AG20443 (cell line): Measurements from ENCODE around the gene PPP1R3G.

Experiments used
- DNase-seq: peaks from one replicate; pipeline ENCODE4 v3.0.0; 2012; ENCODE audit warnings: low spot score, mixed read lengths

The PPP1R3G gene

DNA sequence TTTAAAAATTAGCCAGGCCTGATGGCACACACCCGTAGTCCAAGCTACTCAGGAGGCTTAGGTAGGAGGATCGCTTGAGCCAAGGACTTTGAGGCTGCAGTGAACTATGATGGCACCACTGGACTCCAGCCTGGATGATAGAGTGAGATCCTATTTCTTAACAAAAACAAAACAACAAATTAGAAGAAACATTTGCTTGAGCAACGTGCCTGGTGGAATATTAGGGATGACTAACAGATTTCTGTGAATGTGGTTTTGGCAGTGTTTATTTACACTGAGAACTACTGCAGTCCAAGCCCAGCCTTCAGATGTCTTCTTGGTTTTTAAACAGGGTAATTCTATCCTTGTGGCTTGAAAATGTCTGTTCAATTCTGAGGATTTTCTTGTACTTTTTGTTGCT lies 9.2 kb downstream of the PPP1R3G start:
- DNase-seq: peak; percentile 88

- no peak for DNase-seq
These were observed 10.1 kb downstream of the PPP1R3G start for GRCh38 chr6:5095236-5095635.

DNA sequence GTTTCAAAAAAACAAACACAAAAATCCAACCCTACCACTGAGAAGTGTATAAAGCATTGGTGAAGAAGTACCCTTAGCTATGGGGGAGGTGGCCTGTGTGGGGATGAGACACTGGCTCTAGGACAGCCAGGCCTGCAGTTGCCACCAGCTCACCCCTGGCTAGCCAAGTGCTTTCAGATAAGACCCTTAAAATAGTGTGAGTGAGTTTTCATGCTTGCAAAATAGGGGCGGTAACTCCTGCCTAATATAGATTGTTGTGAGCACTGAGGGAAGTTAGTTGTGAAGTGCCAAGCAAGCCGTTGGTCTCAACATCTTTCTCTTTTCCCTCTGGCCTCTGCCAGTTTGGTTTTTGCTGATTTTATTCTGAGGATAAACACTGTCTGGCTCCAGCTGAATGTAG lies 11.3 kb downstream of the PPP1R3G start:
- no peak for DNase-seq

- no peak for DNase-seq
These were observed 13.5 kb downstream of the PPP1R3G start for GRCh38 chr6:5098501-5099270.

- no peak for DNase-seq
These were observed 14.4 kb downstream of the PPP1R3G start for GRCh38 chr6:5099537-5099936.

GRCh38 chr6:5100806-5101205 lies 15.7 kb downstream of the PPP1R3G start:
- DNase-seq: no peak

DNA sequence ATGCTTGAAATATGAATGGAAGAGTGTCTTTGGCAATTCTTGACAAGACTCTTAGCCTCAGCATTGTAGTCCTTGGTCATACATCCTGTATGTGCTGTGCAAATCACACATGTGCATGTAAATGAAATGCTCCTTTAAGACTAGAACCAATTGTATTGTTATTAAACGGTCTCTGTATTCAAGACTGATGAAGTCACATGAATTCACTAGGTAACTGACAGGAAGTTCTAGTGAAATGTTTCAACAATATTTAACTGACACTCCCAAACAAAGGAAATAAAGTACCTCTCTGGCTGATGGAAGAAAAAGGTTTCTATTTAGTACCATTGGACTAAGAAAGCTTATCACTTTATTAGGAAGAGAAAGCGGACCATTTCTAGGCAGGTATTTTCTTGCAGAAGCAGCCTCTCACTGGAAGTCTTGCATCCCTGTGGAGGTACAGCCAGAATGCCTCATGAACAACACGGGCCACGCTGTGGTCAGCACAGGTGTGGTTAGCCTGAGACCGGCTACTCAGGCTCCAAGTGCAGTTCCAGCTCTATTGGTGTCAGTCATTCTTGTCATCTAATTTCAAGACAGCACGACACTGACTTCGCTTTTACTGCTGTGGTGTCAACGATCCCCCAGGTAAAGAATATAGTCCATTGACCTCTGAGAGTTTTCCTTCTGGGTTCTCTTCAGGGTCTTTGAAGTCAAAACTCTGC lies 17.3 kb downstream of the PPP1R3G start:
- no peak for DNase-seq

GRCh38 chr6:5103250-5103649 lies 18.1 kb downstream of the PPP1R3G start:
- DNase-seq: no peak

- no peak for DNase-seq
These were observed 19.5 kb downstream of the PPP1R3G start for GRCh38 chr6:5104667-5105066.

DNA sequence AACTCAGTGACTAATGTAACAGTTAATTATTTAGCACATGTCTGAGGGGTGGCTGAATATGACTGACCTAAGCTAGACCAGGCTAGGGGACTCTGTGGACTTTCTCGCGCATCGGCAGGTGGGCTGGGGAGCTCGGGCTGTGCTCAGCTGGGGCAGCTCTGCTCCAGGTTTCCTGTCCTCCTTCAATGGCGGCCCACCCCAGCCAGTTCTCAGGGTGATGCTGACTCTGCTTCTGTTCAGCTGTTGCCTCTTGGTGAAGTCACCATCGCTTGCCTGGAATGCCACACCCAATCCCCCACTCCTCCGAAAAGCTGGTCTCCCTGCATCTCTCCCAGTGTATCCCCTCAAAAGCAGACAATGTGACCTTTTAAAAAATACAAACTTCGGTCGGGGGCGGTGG lies 20.0 kb downstream of the PPP1R3G start:
- DNase-seq: no peak

- DNase-seq: no peak
These were observed 22.2 kb downstream of the PPP1R3G start for GRCh38 chr6:5107341-5107740.

DNA sequence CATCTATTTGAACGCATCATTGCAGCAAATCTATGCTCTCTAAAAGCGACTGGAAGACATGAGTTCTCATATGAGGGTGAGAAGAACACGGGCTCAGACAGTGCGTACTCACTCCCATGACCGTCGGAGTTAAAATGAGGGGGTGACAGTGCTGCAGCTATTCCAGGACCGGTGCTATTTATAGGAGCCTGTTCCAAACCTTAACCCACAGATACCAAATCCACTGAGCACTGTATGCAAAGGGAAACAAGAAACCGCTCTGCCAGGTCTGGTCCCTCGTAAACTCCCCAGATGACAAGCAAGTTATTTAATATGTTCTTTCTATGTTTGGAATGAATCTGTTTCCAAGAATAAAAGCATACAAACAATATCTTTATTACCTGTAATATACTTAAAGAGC lies 22.9 kb downstream of the PPP1R3G start:
- no peak for DNase-seq

DNA sequence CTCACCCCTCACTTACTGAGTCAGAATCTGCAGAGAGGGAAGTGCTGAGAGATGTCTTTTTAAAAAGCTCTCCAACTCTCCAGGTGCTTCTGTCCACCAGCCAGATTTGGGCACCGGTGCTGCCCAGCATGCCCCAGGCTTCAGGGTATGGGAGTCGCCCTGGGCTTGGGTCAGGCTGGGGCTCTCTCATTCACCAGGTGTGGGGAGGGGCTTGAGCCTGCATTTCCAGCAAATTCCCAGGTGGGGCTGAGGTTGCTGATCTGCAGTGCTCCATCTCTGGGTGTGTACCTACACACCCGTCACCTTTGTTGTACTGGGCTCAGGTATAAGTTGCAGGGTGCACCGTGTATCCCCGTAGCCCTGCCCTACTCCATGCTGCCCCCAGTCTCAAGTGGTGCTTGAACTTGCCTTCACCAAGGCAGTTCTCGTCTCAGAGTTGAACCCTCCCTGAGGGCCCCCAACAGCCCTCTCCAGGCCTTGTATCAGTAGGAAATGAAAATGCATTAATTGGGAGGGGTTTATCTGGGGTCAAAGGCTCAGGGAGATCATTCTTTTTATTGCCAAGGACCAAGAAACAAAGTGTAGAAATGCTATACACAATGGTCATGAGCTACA lies 23.5 kb downstream of the PPP1R3G start:
- DNase-seq: no peak

DNA sequence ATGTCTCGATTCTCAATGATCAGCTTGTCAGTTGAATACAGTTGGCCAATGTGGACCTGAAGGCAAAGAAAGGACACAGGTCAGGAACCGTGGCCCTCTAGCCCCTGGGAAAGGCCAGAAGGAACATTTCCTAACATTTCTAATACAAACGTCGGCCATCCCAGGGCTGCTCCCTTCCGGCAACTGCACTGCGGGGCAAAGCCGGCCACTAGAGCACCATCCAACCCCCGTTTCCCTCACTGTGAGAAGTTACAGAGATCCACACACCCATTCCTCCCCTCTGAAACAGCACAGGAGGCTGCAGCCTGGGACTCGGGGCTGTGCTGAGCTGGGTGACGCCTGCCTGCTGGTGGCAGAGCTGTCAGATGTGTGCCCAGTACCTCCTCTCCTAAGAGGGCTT lies 24.3 kb downstream of the PPP1R3G start:
- no peak for DNase-seq

DNA sequence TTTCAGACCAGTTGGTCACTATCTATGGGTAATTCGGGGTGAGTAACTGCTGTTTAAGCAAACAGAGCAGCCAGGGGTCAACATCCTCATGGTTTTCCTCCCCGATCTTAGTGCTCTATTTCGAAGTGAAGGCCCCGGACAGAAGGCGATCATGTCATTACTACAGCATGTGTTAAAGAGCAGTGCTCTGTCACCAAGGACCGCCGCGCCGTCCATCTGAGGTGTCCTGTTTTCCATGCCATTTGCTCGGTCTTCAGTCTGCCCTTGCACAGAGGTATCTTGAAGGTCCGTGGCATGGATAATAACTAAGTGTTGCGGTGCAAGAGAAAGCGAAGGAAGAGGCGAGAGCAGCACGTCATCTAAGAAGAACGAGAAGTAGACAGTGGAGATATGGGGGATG lies 25.1 kb downstream of the PPP1R3G start:
- no peak for DNase-seq

- no peak for DNase-seq
These were observed 26.5 kb downstream of the PPP1R3G start for GRCh38 chr6:5111626-5112025.

DNA sequence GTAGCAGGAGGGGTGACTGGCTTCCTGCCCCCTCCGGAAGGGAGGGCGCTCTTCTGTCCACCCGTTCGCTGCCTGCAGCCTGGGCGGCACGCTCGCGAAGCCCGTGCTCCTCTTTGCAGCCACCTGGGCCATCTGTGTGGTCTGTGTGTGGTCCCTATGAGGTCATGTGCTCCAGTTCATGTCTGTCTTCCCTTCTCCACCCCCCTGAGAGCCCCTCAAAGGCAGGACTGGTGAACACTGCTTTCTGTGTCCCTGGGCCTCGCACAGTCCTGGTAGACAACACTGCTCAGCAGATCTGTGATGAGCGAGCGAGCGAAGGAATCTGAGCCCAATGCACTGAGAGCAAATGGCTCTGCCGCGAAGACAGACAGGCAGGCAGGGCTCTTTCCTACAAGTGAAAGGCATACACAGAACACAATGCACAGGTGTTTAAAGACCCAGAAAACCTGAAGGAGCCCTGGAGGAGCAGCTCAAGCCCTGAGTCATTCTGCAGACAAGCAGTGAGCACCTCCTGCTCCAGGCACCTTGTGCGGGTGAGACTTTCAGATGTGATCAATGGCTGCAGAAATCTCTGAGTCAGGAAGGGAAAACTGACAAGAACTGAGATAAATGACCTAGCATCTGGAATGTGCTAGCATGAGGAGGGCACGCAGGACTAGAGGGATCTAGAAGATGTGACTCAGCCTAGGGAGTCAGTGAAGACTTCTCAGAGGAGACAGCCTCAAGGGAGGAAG lies 27.1 kb downstream of the PPP1R3G start:
- DNase-seq: peak; percentile 40

- DNase-seq: no peak
These were observed 28.0 kb downstream of the PPP1R3G start for GRCh38 chr6:5113096-5113495.

DNA sequence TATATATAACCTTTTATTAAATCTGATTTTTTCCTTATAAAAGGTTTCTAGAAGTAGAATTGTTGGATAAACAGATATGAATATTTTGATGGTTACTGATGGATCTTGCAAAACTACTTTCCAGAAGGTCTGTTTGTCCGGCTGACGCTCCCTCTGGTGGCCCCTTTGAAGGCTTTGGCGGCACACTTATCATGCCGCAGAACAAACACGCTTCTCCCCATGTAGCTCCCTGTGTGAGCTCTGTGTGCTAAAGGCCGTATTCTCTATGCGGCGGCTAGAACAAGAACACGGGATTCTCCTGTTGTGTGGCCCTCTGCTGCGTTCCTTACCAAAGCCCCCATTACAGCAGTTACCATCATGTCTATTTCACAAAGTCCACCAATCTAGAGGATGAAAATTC lies 30.0 kb downstream of the PPP1R3G start:
- DNase-seq: peak; percentile 75

- DNase-seq: no peak
These were observed 31.3 kb downstream of the PPP1R3G start for GRCh38 chr6:5116243-5116991.

DNA sequence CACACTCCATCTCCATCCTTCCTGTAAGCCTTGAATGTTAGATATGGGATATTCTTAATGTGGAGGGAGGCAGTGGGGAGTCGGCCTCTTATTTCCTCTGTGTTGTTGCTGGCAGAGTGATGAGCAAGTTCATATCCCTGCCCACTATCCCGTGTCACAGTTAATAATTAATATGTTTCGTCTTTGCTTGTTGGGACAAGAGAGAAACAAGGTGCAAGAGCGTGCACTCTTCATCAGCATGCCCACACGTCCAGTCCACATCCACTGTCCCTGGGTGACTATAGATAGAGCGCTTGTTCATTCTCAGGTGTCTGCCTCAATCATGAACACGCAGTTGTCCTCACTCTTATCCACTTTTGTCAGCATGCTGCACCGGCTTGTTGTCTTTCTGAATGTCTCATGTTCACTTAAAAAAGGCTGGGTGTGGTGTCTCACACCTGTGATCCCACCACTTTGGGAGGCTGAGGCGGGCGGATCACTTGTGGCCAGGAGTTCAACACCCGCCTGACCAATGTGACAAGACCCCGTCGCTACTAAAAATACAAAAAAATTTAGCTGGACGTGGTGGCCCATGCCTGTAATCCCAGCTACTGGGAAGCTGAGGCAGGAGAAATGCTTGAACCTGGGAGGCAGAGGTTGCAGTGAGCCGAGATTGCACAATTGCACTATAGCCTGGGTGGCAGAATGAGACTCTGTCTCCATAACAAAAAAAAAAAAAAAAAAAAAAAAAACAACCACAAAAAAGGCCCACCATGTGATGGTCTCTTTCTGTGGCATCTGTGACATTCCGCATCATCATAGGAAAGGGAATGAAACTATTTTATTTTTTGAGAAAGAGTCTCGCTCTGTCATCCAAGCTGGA lies 34.2 kb downstream of the PPP1R3G start:
- DNase-seq: no peak
